Adrenal gland (tissue), 5 donors: ENCODE measurements around the gene CYTH3.

Source experiments
- POLR2A ChIP-seq, 2 donors: fragments of 450-650 bp; IDR thresholded peaks; one replicate each; pipeline ENCODE4 v1.6.1; 2017; ENCODE audit warnings: antibody characterized with exemption in 2 of 2, mild to moderate bottlenecking in 2 of 2, moderate library complexity in 1 of 2
- TF ChIP-seq, protein P1 (sequence below), 6 experiments: fragments of 450-650 bp in 4 of 6; fragments of 200-600 bp in 2 of 6; sonication (generic) in 1 of 6; IDR thresholded peaks; 1 replicate in 5 of 6; 2 replicates in 1 of 6; pipeline versions ENCODE4 v1.5.1 to v1.8.0; 2016 to 2021; ENCODE audit warnings: antibody characterized with exemption in 6 of 6, mild to moderate bottlenecking in 2 of 6, moderate library complexity in 1 of 6
- donor health status: DM: no; HTN: no; CAD: no.

- no peak for TF ChIP-seq POLR2A (IDR thresholded peaks at IDR 0.05)
- TF ChIP-seq, protein P1, sequence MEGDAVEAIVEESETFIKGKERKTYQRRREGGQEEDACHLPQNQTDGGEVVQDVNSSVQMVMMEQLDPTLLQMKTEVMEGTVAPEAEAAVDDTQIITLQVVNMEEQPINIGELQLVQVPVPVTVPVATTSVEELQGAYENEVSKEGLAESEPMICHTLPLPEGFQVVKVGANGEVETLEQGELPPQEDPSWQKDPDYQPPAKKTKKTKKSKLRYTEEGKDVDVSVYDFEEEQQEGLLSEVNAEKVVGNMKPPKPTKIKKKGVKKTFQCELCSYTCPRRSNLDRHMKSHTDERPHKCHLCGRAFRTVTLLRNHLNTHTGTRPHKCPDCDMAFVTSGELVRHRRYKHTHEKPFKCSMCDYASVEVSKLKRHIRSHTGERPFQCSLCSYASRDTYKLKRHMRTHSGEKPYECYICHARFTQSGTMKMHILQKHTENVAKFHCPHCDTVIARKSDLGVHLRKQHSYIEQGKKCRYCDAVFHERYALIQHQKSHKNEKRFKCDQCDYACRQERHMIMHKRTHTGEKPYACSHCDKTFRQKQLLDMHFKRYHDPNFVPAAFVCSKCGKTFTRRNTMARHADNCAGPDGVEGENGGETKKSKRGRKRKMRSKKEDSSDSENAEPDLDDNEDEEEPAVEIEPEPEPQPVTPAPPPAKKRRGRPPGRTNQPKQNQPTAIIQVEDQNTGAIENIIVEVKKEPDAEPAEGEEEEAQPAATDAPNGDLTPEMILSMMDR (IDR thresholded peaks at IDR 0.05) = no peak
Measured at GRCh38 chr7:6198689-6199595, 73.5 kb downstream of the CYTH3 start.
